Hematopoietic multipotent progenitor cell (in vitro differentiated cells): Measurements from ENCODE around the gene SALL3. TPM values are rescaled to one million over a fixed set of nuclear protein-coding genes. Genes with fewer than 3 reads are reported as not detected.

Source experiments
- DNase-seq, 3 donors: peaks; one replicate each; pipeline ENCODE4 v3.0.0-alpha.2; 2011 to 2015; ENCODE audit warnings: low read depth in 2 of 3, low spot score in 2 of 3
- total RNA-seq: library from RNA; depleted of rRNA; stranded (reverse); fragments of >200 nt; gene quantifications from one replicate; pipeline ENCODE4 v1.2.3, GENCODE V29; 2012

The SALL3 gene
- total RNA-seq, 1 donor: not detected

- DNase-seq: no peak
Measured at GRCh38 chr18:78965260-78965659, 14.4 kb upstream of the SALL3 start.

DNA sequence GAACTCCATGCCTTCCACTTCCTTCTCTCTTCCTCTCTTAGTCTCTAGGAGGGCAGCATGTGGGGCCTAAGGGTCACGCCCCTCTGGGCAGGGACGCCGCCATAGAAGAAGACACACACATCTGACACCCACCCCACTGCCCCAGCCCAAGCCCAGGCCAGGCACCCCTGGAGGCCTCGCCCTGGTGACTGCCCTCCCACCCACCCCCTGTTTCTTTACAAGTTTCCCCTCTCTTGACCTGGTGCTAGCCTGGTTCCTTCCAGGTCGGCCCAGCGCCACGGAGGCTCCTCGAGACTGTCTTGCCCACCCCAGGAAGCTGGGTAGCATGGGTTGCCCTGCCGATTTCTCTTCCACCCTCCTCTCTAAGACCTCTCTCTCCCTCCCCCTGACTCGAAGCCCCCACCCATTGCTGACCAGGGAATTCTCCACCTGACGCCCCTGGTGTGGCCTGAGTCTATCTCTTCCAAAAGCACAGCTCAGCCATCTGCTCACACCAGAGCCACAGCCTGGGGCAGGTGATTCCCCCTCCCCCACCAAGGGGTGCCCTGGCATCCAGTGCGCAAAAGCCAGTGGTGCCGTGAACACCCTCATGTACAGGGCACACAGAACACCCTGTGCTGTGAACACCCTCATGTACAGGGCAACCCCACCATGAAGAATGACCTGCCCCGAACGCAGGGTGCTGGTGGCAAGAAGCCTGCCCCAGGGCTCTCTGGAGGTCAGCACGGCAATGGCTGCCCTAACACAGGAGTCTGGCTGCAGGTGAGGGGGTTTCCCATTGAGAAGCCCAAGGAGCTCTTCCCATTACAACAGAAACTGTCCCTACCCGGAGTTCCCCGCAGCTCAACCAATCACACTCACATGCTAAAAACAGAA is 13.5 kb upstream of the SALL3 start:
- DNase-seq: no peak

- no peak for DNase-seq
Measured at GRCh38 chr18:78966793-78967106, 12.9 kb upstream of the SALL3 start.

GRCh38 chr18:78967692-78968091 is 11.9 kb upstream of the SALL3 start:
- DNase-seq: no peak

- no peak for DNase-seq
Measured at GRCh38 chr18:78969574-78970315, 9.9 kb upstream of the SALL3 start.

DNA sequence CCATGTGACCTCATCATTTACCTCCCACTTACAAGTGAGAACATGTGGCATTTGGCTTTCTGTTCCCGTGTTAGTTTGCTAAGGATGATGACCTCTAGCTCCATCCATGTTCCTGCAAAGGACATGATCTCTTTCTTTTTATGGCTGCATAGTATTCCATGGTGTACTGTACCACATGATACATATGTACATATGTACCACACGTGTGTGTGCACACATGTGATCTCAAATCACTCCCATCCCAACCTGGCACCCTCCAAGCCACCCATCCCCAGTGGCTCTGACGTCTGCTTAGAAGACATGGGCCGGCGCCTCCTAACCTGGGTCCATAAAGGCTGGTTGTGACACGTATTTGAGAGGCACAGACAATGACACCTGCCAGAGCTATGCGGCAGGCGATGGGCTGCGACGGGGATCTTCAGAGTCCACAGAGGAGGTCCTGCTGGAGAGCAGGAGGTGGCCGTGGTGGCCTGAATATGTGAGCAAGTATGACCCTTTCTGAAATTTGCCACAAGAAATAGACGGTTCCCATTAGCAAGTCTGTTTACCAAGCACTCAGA is 8.8 kb upstream of the SALL3 start:
- DNase-seq: no peak

GRCh38 chr18:78971511-78972245 is 7.9 kb upstream of the SALL3 start:
- DNase-seq: no peak

- no peak for DNase-seq
Measured at GRCh38 chr18:78972385-78972918, 7.2 kb upstream of the SALL3 start.

DNA sequence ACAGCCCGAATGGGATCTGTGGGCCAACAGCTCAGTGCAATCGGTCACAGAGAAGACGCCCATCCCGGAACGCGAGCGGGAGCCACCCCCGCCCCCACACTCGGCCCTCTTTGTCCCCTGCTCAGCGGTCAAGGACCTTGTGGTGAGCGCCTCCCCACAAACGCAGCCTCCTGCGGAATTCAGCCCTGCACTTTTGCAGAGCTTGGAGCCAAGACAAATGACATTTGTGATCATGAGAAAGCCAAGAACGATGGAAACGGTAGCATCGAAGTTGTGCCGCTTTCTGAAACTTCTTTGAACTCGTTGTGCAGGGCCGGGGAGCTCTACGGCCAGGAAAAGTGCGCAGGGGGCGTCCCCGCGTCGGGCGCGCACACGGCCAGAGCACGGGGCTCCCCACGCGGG is 6.7 kb upstream of the SALL3 start:
- no peak for DNase-seq

DNA sequence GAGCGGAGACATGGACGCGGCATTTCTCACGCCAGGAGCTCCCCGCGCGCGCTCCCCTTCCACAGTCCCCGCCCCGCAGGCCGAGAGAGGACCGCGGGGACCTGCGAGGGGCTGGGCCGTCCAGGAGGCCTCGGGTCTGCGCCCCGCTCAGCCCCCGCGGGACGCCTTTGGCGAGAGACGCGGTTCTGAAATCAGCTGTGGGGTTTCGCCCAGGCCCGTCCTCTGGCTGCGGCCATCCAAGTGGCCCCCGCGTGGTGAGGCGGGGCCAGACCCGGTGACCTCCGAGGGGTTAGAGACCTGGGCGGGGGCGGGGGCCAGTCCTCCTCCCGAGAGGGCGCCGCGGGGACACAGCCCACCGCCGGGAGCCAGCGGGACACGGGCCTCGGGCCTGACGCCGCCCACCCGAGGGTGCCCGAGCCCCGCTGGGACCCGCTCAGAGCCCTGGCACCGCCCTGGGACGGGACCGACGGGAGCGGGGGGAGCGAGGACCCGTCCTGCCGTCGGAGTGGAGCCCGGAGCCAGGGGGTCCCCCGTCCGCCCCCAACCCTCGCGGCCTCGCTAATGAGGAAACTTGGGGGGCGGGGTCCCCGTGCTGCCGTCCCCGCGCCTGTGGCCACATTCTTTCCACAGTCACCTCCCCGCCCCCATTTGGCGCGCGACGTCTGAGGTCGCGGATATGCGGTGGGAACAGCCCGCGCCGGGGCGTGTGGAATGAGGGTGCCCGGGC is 6.1 kb upstream of the SALL3 start:
- DNase-seq: no peak

DNA sequence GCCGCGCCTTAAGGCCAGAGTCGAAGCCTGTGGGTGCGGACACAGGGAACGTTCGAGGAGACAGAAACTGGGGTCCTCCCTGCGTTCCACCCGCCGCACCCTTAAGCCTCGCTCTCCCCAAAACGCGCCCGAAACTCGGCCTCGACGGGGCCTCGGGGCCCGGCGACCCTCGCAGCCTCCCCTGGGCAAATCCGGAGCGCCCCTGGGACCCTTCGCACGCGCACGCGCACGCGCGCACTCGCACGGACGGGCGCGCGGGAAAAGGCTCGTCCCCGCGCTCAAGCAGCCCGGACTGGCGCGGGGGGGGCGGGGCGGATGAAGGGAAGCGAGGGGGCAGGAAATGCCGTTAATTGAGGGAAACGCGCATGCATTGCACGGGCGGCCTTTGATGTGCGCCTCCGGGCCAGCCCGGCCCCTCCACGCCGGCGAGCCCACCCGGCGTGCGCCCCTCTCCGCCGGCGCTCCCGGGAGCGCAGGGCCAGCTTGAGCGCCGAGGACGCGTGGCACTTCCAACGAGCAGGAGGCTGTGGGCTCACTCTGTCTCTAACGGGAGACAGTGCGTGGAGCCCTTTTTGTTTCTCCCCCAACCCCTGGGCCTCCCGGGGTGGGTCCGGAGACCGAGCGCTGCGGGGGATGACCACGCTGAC is 5.4 kb upstream of the SALL3 start:
- DNase-seq: no peak

GRCh38 chr18:78975292-78975691 is 4.3 kb upstream of the SALL3 start:
- DNase-seq: no peak

DNA sequence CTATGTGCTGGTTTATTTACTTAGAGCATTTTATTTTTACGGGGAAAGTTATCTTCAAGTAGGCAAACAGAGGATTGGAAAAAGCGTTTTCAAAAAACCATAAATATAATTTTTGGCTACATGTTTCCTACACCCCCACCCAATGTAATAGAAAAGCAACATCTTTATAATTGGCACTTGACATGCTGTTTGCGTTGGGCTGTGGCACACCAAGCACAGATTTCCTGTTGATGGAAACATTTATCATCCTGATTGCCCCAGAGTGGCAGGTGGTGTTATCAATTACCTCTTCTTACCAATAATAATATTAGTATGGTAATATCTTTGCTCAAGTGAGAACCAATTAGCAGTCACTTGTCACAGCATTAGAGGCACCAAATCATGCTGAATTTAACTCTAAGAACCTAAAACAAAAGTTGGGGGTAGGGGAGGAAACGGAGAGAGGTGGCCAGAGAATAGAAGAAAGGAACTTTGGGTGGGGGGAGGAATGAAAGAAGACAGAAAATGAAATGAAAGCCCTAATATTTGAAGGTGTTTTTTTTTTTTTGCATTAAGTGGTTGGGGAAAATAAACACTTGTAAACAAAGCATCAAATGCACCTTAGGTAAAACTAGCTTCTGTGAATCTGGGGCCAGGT is 3.8 kb upstream of the SALL3 start:
- DNase-seq: no peak

GRCh38 chr18:78976765-78977636 is 2.6 kb upstream of the SALL3 start:
- DNase-seq: no peak

GRCh38 chr18:78977637-78978348 is 1.8 kb upstream of the SALL3 start:
- no peak for DNase-seq

- DNase-seq: no peak
Measured at GRCh38 chr18:78978349-78979055, 1.1 kb upstream of the SALL3 start.
